H1 (cell line): ENCODE measurements around the gene HS3ST1. TPM values are rescaled to one million over a fixed set of nuclear protein-coding genes. Genes with fewer than 3 reads are reported as not detected.

Experiments used
- CTCF ChIA-PET: fragments of 300-600 bp; sonication (Branson Sonifier 250); formaldehyde crosslinking; loops from one replicate; lab custom pipeline; 2021; ENCODE audit not compliant: partially characterized antibody; lab: Charles Lee
- POLR2A ChIA-PET: fragments of 300-600 bp; sonication (Branson Sonifier 250); formaldehyde crosslinking; loops from one replicate; lab custom pipeline; 2021; ENCODE audit warnings: inconsistent platforms; ENCODE audit not compliant: partially characterized antibody; lab: Charles Lee
- DNase-seq, 2 experiments: peaks; one replicate each; pipeline versions ENCODE4 v3.0.0 to v3.0.0-alpha.2; 2010 to 2022; ENCODE audit warnings: low spot score in 2 of 2, low read depth in 1 of 2, mixed read lengths in 1 of 2
- FAIRE-seq: peaks from 2 replicates; lab custom pipeline; 2011; peaks lifted over from hg19 to GRCh38; lab: Jason Lieb, UNC
- H2AFZ ChIP-seq: 2 replicates; pipeline ENCODE4 v1.8.1; 2012; ENCODE audit warnings: low read length, inconsistent platforms
- H2AK5ac ChIP-seq: 2 replicates; pipeline ENCODE4 v1.6.1; 2013; ENCODE audit warnings: low read depth, low read length
- H2BK120ac ChIP-seq: replicated peaks from 2 replicates; pipeline ENCODE3; 2013; ENCODE audit warnings: low read depth, low read length, inconsistent platforms
- H2BK12ac ChIP-seq: 2 replicates; pipeline ENCODE4 v1.6.1; 2013; ENCODE audit warnings: low read depth, low read length
- H2BK15ac ChIP-seq: 2 replicates; pipeline ENCODE4 v1.6.1; 2013; ENCODE audit warnings: low read length
- H2BK20ac ChIP-seq: 2 replicates; pipeline ENCODE4 v1.6.1; 2013; ENCODE audit warnings: low read length
- H2BK5ac ChIP-seq: 2 replicates; pipeline ENCODE4 v1.6.1; 2013; ENCODE audit warnings: low read depth, low read length
- H3K14ac ChIP-seq: 2 replicates; pipeline ENCODE4 v1.6.1; 2013; ENCODE audit warnings: inconsistent platforms; ENCODE audit not compliant: insufficient read length
- H3K18ac ChIP-seq: 2 replicates; pipeline ENCODE4 v1.6.1; 2013; ENCODE audit warnings: low read length; ENCODE audit errors: extremely low read depth
- H3K23ac ChIP-seq: 2 replicates; pipeline ENCODE4 v1.6.1; 2013; ENCODE audit warnings: inconsistent platforms; ENCODE audit not compliant: insufficient read length
- H3K23me2 ChIP-seq: 2 replicates; pipeline ENCODE4 v1.6.1; 2013; ENCODE audit warnings: low read depth, low read length
- H3K27ac ChIP-seq: 2 replicates; pipeline ENCODE4 v1.6.1; 2011; ENCODE audit warnings: low read depth, low read length, inconsistent platforms
- H3K27me3 ChIP-seq, 4 experiments: replicated peaks in 1 of 4; 1 replicate in 1 of 4; 2 replicates in 3 of 4; pipeline versions ENCODE4 v1.6.1 to v1.8.1; 2011 to 2013; ENCODE audit warnings: low read length in 3 of 4, mild to moderate bottlenecking in 3 of 4, inconsistent platforms in 2 of 4, mixed read lengths in 2 of 4, moderate library complexity in 1 of 4; ENCODE audit not compliant: control insufficient read depth in 3 of 4, insufficient read depth in 3 of 4; ENCODE audit errors: extremely low read depth in 1 of 4
- H3K36me3 ChIP-seq, 4 experiments: 2 replicates each; pipeline versions ENCODE4 v1.6.1 to v1.8.1; 2011 to 2013; ENCODE audit warnings: mild to moderate bottlenecking in 4 of 4, low read length in 3 of 4, moderate library complexity in 2 of 4, control low read depth in 1 of 4, inconsistent platforms in 1 of 4; ENCODE audit not compliant: insufficient read depth in 4 of 4, control insufficient read depth in 2 of 4
- H3K4ac ChIP-seq: replicated peaks from 2 replicates; pipeline ENCODE3; 2013; ENCODE audit warnings: low read length, low read depth, mixed read lengths, inconsistent platforms; ENCODE audit not compliant: insufficient read length
- H3K4me1 ChIP-seq, 4 experiments: replicated peaks in 1 of 4; 1 replicate in 1 of 4; 2 replicates in 3 of 4; pipeline versions ENCODE4 v1.6.1 to v1.8.1; 2011 to 2013; ENCODE audit warnings: low read length in 3 of 4, inconsistent platforms in 2 of 4, mixed read lengths in 1 of 4; ENCODE audit not compliant: insufficient read depth in 4 of 4, control insufficient read depth in 3 of 4
- H3K4me2 ChIP-seq, 2 experiments: 2 replicates each; pipeline versions ENCODE4 v1.6.1 to v1.8.1; 2011 to 2013; ENCODE audit warnings: low read depth in 2 of 2, low read length in 2 of 2, control low read depth in 1 of 2, inconsistent platforms in 1 of 2, mild to moderate bottlenecking in 1 of 2; ENCODE audit not compliant: insufficient read depth in 1 of 2
- H3K4me3 ChIP-seq, 4 experiments: fragments of 200-600, 300-600 bp in 1 of 4; sonication (generic), shearing (Covaris generic), sonication (Bioruptor Twin) in 1 of 4; 2 replicates each; pipeline versions ENCODE4 v1.5.1 to v1.8.1; 2011 to 2016; ENCODE audit warnings: low read length in 4 of 4, low read depth in 3 of 4, control low read depth in 2 of 4, inconsistent platforms in 2 of 4, mild to moderate bottlenecking in 2 of 4, mixed read lengths in 1 of 4, moderate library complexity in 1 of 4; ENCODE audit not compliant: insufficient read depth in 2 of 4; ENCODE audit errors: extremely low read depth in 1 of 4
- H3K56ac ChIP-seq: replicated peaks from 2 replicates; pipeline ENCODE3; 2013; ENCODE audit warnings: low read depth, mild to moderate bottlenecking, mixed read lengths, low read length, inconsistent platforms; ENCODE audit not compliant: insufficient read length
- H3K79me1 ChIP-seq: 2 replicates; pipeline ENCODE4 v1.6.1; 2013; ENCODE audit warnings: low read depth, low read length, control low read depth
- H3K79me2 ChIP-seq, 2 experiments: 2 replicates each; pipeline versions ENCODE4 v1.6.1 to v1.8.1; 2012 to 2013; ENCODE audit warnings: low read length in 2 of 2, mild to moderate bottlenecking in 2 of 2, inconsistent platforms in 1 of 2; ENCODE audit not compliant: insufficient read depth in 2 of 2, control insufficient read depth in 1 of 2
- H3K9ac ChIP-seq, 4 experiments: replicated peaks in 1 of 4; 1 replicate in 1 of 4; 2 replicates in 3 of 4; pipeline versions ENCODE4 v1.6.1 to v1.8.1; 2011 to 2013; ENCODE audit warnings: low read depth in 3 of 4, low read length in 3 of 4, control low read depth in 2 of 4, mild to moderate bottlenecking in 2 of 4, moderate library complexity in 2 of 4, inconsistent platforms in 1 of 4; ENCODE audit errors: extremely low read depth in 1 of 4
- H3K9me3 ChIP-seq, 2 experiments: 2 replicates each; pipeline versions ENCODE4 v1.6.1 to v1.8.1; 2012 to 2013; ENCODE audit warnings: mild to moderate bottlenecking in 2 of 2, moderate library complexity in 2 of 2, control low read depth in 1 of 2, inconsistent platforms in 1 of 2, low read depth in 1 of 2, low read length in 1 of 2, mixed read lengths in 1 of 2; ENCODE audit not compliant: insufficient read depth in 2 of 2
- H4K20me1 ChIP-seq, 2 experiments: replicated peaks in 1 of 2; 2 replicates each; pipeline versions ENCODE3 to v1.8.1; 2011 to 2013; ENCODE audit warnings: inconsistent platforms in 2 of 2, low read length in 2 of 2, mild to moderate bottlenecking in 1 of 2; ENCODE audit not compliant: insufficient read depth in 2 of 2, control insufficient read depth in 1 of 2
- H4K5ac ChIP-seq: 2 replicates; pipeline ENCODE4 v1.6.1; 2013; ENCODE audit warnings: low read length, low read depth, mixed read lengths, inconsistent platforms; ENCODE audit not compliant: insufficient read length
- H4K8ac ChIP-seq: 2 replicates; pipeline ENCODE4 v1.8.0; 2013; ENCODE audit warnings: mild to moderate bottlenecking, moderate library complexity, low read length, inconsistent platforms; ENCODE audit not compliant: insufficient read depth; ENCODE audit errors: extremely low read depth
- H4K91ac ChIP-seq: replicated peaks from 2 replicates; pipeline ENCODE3; 2013; ENCODE audit warnings: low read length, mixed read lengths, inconsistent platforms; ENCODE audit not compliant: insufficient read length
- BACH1 ChIP-seq: IDR thresholded peaks from 2 replicates; pipeline ENCODE4 v1.6.1; 2012; ENCODE audit warnings: low read length, improper control_type of control experiment
- BRCA1 ChIP-seq: IDR thresholded peaks from 2 replicates; pipeline ENCODE4 v1.6.1; 2012; ENCODE audit warnings: low read depth, low read length, improper control_type of control experiment
- CHD1 ChIP-seq: IDR thresholded peaks from 2 replicates; pipeline ENCODE4 v1.6.1; 2012; ENCODE audit warnings: low read depth, low read length, improper control_type of control experiment
- CTBP2 ChIP-seq: IDR thresholded peaks from 2 replicates; pipeline ENCODE4 v1.7.0; 2011; ENCODE audit warnings: borderline replicate concordance, mild to moderate bottlenecking, moderate library complexity, mixed read lengths, low read length; ENCODE audit not compliant: insufficient read depth, insufficient read length
- GABPA ChIP-seq: IDR thresholded peaks from 2 replicates; pipeline ENCODE4 v1.6.1; 2011; ENCODE audit warnings: mild to moderate bottlenecking, low read length, moderate library complexity, borderline replicate concordance; ENCODE audit not compliant: insufficient read depth
- HDAC2 ChIP-seq, 2 experiments: fragments of 300-600 bp in 1 of 2; sonication (generic) in 1 of 2; IDR thresholded peaks; 2 replicates each; pipeline ENCODE4 v1.6.1; 2011 to 2012; ENCODE audit warnings: low read depth in 2 of 2, low read length in 2 of 2, mild to moderate bottlenecking in 2 of 2, moderate library complexity in 2 of 2, borderline replicate concordance in 1 of 2, inconsistent platforms in 1 of 2
- KDM4A ChIP-seq: IDR thresholded peaks from one replicate; pipeline ENCODE4 v1.7.1; 2012; ENCODE audit warnings: low read depth, mild to moderate bottlenecking, moderate library complexity, low read length, inconsistent platforms; ENCODE audit not compliant: severe bottlenecking
- NANOG ChIP-seq: IDR thresholded peaks from 2 replicates; pipeline ENCODE4 v1.6.1; 2011; ENCODE audit warnings: low read length, low read depth, mild to moderate bottlenecking, inconsistent platforms; ENCODE audit not compliant: insufficient read depth, poor library complexity, severe bottlenecking
- RAD21 ChIP-seq, 2 experiments: IDR thresholded peaks in 1 of 2; conservative IDR thresholded peaks in 1 of 2; 2 replicates each; pipeline ENCODE4 v1.6.1; 2011; ENCODE audit warnings: low read depth in 2 of 2, low read length in 2 of 2, improper control_type of control experiment in 1 of 2, inconsistent platforms in 1 of 2, mild to moderate bottlenecking in 1 of 2, moderate library complexity in 1 of 2
- RBBP5 ChIP-seq: IDR thresholded peaks from 2 replicates; pipeline ENCODE4 v1.7.1; 2012; ENCODE audit warnings: low read depth, mild to moderate bottlenecking, inconsistent platforms, low read length, moderate library complexity, borderline replicate concordance
- SIN3A ChIP-seq, 2 experiments: IDR thresholded peaks in 1 of 2; conservative IDR thresholded peaks in 1 of 2; 2 replicates each; pipeline ENCODE4 v1.6.1; 2011 to 2012; ENCODE audit warnings: low read length in 2 of 2, improper control_type of control experiment in 1 of 2, low read depth in 1 of 2, mild to moderate bottlenecking in 1 of 2
- WGBS, 2 experiments: shearing (Covaris generic) in 1 of 2; methylation state at CpG; one replicate each; pipeline versions ENCODE4 v1.1.6 to v1.1.7; 2013 to 2015; ENCODE audit warnings: low lambda C conversion rate in 2 of 2, mixed read lengths in 2 of 2, inconsistent platforms in 1 of 2, low coverage in 1 of 2, missing lambda C conversion rate in 1 of 2; ENCODE audit not compliant: insufficient replicate concordance in 2 of 2, insufficient coverage in 1 of 2, insufficient read length in 1 of 2; ENCODE audit errors: extremely low coverage in 1 of 2, missing lambda C conversion rate in 1 of 2; 5-methylcytosine and 5-hydroxymethylcytosine counted together
- polyA plus RNA-seq, 7 experiments: library from polyadenylated mRNA; depleted of rRNA in 3 of 7; stranded (reverse) in 5 of 7; unstranded in 2 of 7; fragments of >200 nt in 5 of 7; fragments of 200-250 nt in 2 of 7; gene quantifications; 1 replicate in 5 of 7; 2 replicates in 1 of 7; 4 replicates in 1 of 7; pipeline versions ENCODE4 v1.2.1 to v1.2.3, GENCODE V29; 2011 to 2013; ENCODE audit warnings: missing spikeins in 2 of 7, mixed read lengths in 2 of 7
- total RNA-seq: library from RNA; stranded (reverse); fragmentation: NEBNext Ultra II Directional; extraction: Animal tissue kit (Norgen Biotek cat#: 25700); gene quantifications from 2 replicates; pipeline ENCODE4 v1.2.1, GENCODE V29; 2021
- TF ChIP-seq, protein P1 (sequence below): IDR thresholded peaks from 2 replicates; pipeline ENCODE4 v1.6.1; 2011; ENCODE audit warnings: low read depth, mild to moderate bottlenecking, low read length; ENCODE audit not compliant: insufficient read depth

The HS3ST1 gene
- total and polyA plus RNA-seq, 2 of the 8 experiments (the other 6 are each of a cell fraction or from before 2014, with no cell fraction given) = 0.50 to 1.5 TPM

DNA sequence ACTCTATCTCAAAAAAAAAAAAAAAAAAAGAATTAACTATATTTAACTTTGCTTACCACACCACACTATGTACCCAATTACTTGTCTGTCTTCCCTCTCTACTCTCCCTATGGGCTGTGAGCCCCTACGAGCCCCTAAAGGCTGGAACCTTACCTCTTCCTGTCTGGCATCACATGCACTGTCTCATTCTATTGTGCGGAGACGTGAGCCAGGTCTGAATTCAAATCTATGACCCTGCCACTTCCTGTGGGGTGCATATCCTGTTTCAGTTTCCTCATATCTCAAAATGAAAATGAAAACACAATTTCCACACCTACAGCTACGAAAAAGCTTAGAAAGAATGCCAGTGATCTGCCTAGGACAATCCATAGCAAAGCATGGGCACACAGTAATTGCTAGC lies 42.9 kb upstream of the HS3ST1 start:
- Histone ChIP-seq H3K36me3 (no peaks in the 10 kb centered on the region), H3K14ac (no peak overlapping the region), H3K4me3 (no peak overlapping the region), H3K27me3 (no peaks in the 10 kb centered on the region), H2BK5ac (no peak overlapping the region), H4K91ac (no peak overlapping the region), H3K9me3 (no peaks in the 10 kb centered on the region), H4K20me1 (no peaks in the 10 kb centered on the region), H3K4me1 (peaks cover 0 to 5% (median 2%) of the 10 kb centered on the region in 4 experiments; a peak in 4 of 7 replicates), H3K79me2 (no peaks in the 10 kb centered on the region), H3K27ac (no peak overlapping the region), H2BK12ac (no peak overlapping the region; the same call in 1 of the 2 replicates), H2AK5ac (no peak overlapping the region), H3K23me2 (no peaks in the 10 kb centered on the region), H2BK15ac (no peak overlapping the region), H3K18ac (no peak overlapping the region), H3K56ac (no peak overlapping the region), H2AFZ (no peak overlapping the region), H4K8ac (no peak overlapping the region), H3K4ac (no peak overlapping the region), H2BK120ac (no peak overlapping the region), H3K9ac (no peak overlapping the region), H3K4me2 (no peak overlapping the region), H3K79me1 (no peaks in the 10 kb centered on the region), H4K5ac (no peak overlapping the region), H3K23ac (no peak overlapping the region), H2BK20ac (no peak overlapping the region)
- WGBS, 2 experiments = 96% methylated on average over 4 of the region's 4 CpGs; no CpG with 5 or more reads in 1 of the 2 experiments
- ChIA-PET CTCF (interaction anchor here (0.5 kb wide), 1 partner anchor 1172 kb away, joined by 3 read pairs; no protein-coding TSS in a partner anchor), POLR2A (no interaction called here)
- no peak for FAIRE-seq
- DNase-seq = no peak
- TF ChIP-seq BACH1 (no peak), BRCA1 (no peak), CTBP2 (no peak), KDM4A (no peak), HDAC2 (IDR thresholded peaks at IDR 0.05; ENCODE audit: borderline replicate concordance in 1 of 2, low read depth in 2 of 2, low read length in 2 of 2) (no peak), NANOG (no peak), GABPA (no peak), RAD21 (IDR thresholded peaks at IDR 0.05 in 1 of 2, conservative IDR thresholded peaks at IDR 0.05 in 1 of 2; ENCODE audit: low read depth in 2 of 2, low read length in 2 of 2) (no peak), SIN3A (conservative IDR thresholded peaks at IDR 0.05 in 1 of 2, IDR thresholded peaks at IDR 0.05 in 1 of 2; ENCODE audit: low read depth in 1 of 2, low read length in 2 of 2) (no peak), RBBP5 (no peak), CHD1 (no peak)
- TF ChIP-seq, protein P1, sequence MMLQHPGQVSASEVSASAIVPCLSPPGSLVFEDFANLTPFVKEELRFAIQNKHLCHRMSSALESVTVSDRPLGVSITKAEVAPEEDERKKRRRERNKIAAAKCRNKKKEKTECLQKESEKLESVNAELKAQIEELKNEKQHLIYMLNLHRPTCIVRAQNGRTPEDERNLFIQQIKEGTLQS = no peak
